Progenitor cell of endocrine pancreas (in vitro differentiated cells): ENCODE data around the gene RHOT2. TPM values are rescaled to one million over a fixed set of nuclear protein-coding genes. Genes with fewer than 3 reads are reported as not detected.

Source experiments
- DNase-seq: peaks from one replicate; pipeline ENCODE4 v3.0.0; 2021; ENCODE audit warnings: low spot score; ENCODE audit not compliant: unreplicated experiment
- H3K27ac Mint-ChIP-seq: 2 replicates; pipeline ENCODE4 v1.8.0; 2021; ENCODE audit warnings: mild to moderate bottlenecking, moderate library complexity, mixed read lengths
- H3K27me3 Mint-ChIP-seq: 2 replicates; pipeline ENCODE4 v1.8.0; 2021; ENCODE audit warnings: mixed read lengths
- H3K36me3 Mint-ChIP-seq: 2 replicates; pipeline ENCODE4 v1.8.0; 2022; ENCODE audit warnings: mixed read lengths; ENCODE audit not compliant: insufficient read depth
- H3K4me1 Mint-ChIP-seq: 2 replicates; pipeline ENCODE4 v1.8.0; 2021; ENCODE audit warnings: low read depth, mixed read lengths
- H3K4me3 Mint-ChIP-seq: 2 replicates; pipeline ENCODE4 v1.8.0; 2021; ENCODE audit warnings: low read depth, mild to moderate bottlenecking, moderate library complexity, mixed read lengths
- H3K9me3 Mint-ChIP-seq: 2 replicates; pipeline ENCODE4 v1.8.0; 2021; ENCODE audit warnings: low read depth, mixed read lengths
- CTCF ChIP-seq: fragments of 200-600 bp; sonication (generic); IDR thresholded peaks from one replicate; pipeline ENCODE4 v1.5.0; 2021; ENCODE audit warnings: antibody characterized with exemption, mild to moderate bottlenecking; ENCODE audit not compliant: unreplicated experiment
- total RNA-seq: library from RNA; stranded (reverse); gene quantifications from 2 replicates; pipeline ENCODE4 v1.2.1, GENCODE V29; 2021

The RHOT2 gene
- total RNA-seq, 1 donor from 2014 or later: 153 TPM

- no peaks in the 10 kb centered on the region for H3K27me3 Mint-ChIP-seq
- no peak overlapping the region for H3K27ac Mint-ChIP-seq
- peaks cover 2% of the 10 kb centered on the region for H3K4me1 Mint-ChIP-seq
- TF ChIP-seq CTCF: no peak
- DNase-seq: no peak
- H3K4me3 Mint-ChIP-seq: no peak overlapping the region
- H3K9me3 Mint-ChIP-seq: no peaks in the 10 kb centered on the region
- peaks cover 1% of the 10 kb centered on the region for H3K36me3 Mint-ChIP-seq
Observed at GRCh38 chr16:666572-666971, 1.4 kb upstream of the RHOT2 start.

GRCh38 chr16:667113-667779 lies 686 bp upstream of the RHOT2 start:
- peak overlapping the region; percentile 27 for H3K4me3 Mint-ChIP-seq
- H3K4me1 Mint-ChIP-seq: peaks cover 2% of the 10 kb centered on the region
- H3K9me3 Mint-ChIP-seq: no peaks in the 10 kb centered on the region
- H3K27ac Mint-ChIP-seq: peak overlapping the region; percentile 89
- H3K36me3 Mint-ChIP-seq: peaks cover 1% of the 10 kb centered on the region
- no peaks in the 10 kb centered on the region for H3K27me3 Mint-ChIP-seq
- TF ChIP-seq CTCF: no peak
- no peak for DNase-seq

GRCh38 chr16:668519-669171 lies 713 bp downstream of the RHOT2 start:
- no peaks in the 10 kb centered on the region for H3K36me3 Mint-ChIP-seq
- no peak for TF ChIP-seq CTCF
- H3K27me3 Mint-ChIP-seq: no peaks in the 10 kb centered on the region
- no peaks in the 10 kb centered on the region for H3K9me3 Mint-ChIP-seq
- peaks cover 2% of the 10 kb centered on the region for H3K4me1 Mint-ChIP-seq
- no peak for DNase-seq
- H3K27ac Mint-ChIP-seq: no peak overlapping the region
- H3K4me3 Mint-ChIP-seq: peak overlapping the region; percentile 76

- H3K27me3 Mint-ChIP-seq: no peaks in the 10 kb centered on the region
- H3K36me3 Mint-ChIP-seq: no peaks in the 10 kb centered on the region
Observed at GRCh38 chr16:669666-670065, 1.7 kb downstream of the RHOT2 start.

More at GRCh38 chr16:669666-670065, 1.7 kb downstream of the RHOT2 start:
- Mint-ChIP-seq H3K4me3 (peak overlapping the region; percentile 60), H3K4me1 (peaks cover 2% of the 10 kb centered on the region), H3K9me3 (no peaks in the 10 kb centered on the region), H3K27ac (no peak overlapping the region)
- no peak for TF ChIP-seq CTCF
- DNase-seq: no peak
